Amniotic stem cell (primary cell): ENCODE measurements around the gene CCDC141.

ENCODE experiments used
- DNase-seq: peaks from one replicate; lab custom pipeline; 2025; lab: John Stamatoyannopoulos, UW

CCDC141 gene

DNA sequence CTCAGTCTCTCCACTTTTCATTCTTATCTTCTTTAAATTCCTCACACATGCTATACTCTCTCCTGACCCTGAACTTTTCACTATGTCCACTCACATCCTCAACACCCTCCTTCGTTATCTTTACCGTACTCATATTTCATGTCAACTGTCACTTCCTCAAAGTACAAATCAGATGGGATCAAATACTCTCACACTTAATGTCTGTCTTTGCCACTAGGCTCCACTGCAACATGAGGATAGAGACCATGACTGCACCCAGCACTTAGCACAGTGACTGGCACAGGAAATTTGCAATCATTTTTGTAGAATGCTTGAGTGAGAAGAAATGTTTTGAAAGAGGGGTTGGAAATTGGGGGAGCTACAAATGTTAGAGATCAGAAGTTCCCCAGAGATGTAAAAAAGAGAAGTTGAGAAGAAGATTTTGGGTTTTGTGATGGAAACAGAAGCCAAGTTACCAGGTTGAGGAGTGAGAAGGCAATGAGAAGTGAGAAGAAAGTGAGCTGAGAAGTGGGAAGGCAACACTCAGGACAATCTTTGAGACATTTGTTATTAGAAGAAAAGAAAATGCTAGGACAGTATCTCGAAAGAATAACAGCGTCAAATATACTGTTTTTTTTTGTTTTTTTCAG is 87.0 kb downstream of the CCDC141 start:
- DNase-seq = no peak

DNA sequence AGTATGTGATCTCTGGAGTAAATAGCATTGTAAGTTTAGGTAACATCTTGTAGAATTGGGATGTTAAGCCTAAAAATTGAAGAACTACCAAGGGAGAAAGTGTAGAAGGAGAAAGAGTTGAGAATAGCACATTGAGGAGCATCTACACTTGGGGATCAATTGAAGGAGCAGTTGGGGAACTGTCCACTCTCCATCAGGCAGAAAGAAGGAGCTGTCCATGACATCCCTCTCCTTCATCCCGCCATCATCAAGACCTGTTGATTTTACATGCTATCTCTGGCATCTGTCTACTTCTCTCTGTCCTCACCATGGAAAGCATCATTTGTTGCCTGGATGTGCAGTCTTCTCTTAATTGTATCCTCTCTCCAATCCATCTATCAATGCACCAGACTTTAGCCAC is 87.8 kb downstream of the CCDC141 start:
- DNase-seq = no peak

- no peak for DNase-seq
Measured at GRCh38 chr2:178954049-178954448, 95.9 kb downstream of the CCDC141 start.

DNA sequence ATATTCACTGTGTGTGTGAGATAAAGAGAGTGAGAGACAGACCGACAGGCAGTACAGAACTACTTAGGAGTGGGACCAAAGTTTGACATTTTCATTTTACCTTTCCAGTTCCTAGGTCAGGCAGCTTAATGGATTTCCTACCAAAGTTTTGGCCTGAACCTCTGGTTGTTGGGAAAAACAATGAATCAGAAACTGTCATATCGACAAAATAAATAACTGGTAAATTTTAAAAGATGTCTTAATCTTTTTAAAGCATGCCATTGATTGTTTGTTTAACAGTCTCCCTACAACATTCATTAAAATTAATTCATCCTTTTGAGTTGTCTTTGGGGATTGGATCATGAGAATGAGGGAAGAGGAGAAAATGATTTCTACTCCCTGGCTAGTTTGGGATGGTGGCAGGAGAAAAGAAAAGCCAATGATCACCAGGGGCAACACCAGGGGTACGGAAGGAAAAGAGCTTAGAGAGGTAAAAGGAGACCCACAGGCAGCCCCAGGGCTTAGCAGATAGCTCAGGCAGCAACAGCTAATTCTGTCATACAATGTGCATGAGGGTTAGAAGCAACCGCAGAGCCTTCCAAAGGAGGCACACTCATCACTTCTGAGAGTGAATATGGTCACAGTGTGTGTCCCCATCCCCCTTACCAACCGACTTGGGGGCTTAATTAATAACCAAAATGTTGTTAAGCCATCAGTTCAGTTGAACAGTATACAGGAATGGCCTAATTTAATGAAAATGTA is 98.5 kb downstream of the CCDC141 start:
- DNase-seq = no peak

GRCh38 chr2:178949584-178949983 is 100.4 kb downstream of the CCDC141 start:
- no peak for DNase-seq

DNA sequence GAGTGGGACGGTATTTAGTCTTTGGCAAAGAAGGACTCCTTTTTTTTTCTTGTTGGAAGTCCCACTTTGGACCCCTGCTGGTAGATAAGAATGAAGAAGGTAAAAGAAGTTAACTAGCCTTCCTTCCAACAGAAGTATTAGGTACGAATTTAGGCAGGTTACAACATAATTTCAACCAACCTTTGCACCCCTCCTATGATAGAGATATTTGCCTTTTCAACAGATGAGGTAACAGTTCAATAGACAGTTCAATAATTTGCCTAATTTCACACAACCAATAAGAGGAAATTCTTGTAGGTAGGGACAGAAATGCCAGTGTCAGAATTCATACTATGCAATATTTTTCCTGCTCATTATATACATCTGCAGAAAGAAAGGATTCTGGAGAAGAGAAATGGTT is 100.8 kb downstream of the CCDC141 start:
- DNase-seq = no peak

GRCh38 chr2:178947006-178947405 is 102.9 kb downstream of the CCDC141 start:
- no peak for DNase-seq

GRCh38 chr2:178946494-178946893 is 103.4 kb downstream of the CCDC141 start:
- no peak for DNase-seq

DNA sequence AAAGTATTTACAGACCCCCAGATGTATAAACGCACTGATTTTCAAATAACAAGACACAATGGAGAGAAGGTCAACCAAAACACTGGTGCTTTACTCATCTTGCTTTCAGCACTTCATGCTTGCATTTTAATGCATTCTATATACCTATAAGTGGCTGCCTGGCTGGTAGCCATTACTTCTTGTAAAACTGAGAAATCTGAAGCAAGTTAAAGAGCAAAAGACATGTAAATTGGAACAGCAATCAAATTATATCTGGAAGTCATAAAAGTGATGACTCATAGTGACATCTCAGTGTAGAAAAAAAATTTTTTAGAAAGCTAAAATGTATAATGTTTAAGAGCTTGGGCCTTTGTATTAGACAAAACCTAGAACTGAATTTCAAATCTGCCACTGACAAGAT is 106.2 kb downstream of the CCDC141 start:
- DNase-seq = no peak

- DNase-seq = no peak
Measured at GRCh38 chr2:178934571-178934970, 115.4 kb downstream of the CCDC141 start.

DNA sequence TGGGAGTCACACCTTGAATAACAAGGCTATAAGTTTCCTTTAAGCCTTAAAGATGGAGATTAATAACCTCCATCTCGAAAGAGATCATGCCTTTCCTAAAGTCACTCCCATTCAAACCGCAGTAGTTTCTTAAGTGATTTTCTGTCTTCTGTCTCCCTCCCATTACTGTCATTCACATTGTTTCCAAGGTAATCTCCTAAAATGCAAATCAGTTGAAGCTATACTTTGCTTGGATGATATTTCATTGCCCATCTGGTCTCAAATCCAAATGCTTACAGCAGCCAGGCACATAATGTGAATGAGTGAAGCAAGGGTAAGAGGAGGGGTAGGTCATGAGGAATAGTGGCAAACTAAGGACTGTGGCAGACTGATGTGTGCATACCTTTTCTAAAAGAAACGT is 116.4 kb downstream of the CCDC141 start:
- no peak for DNase-seq

DNA sequence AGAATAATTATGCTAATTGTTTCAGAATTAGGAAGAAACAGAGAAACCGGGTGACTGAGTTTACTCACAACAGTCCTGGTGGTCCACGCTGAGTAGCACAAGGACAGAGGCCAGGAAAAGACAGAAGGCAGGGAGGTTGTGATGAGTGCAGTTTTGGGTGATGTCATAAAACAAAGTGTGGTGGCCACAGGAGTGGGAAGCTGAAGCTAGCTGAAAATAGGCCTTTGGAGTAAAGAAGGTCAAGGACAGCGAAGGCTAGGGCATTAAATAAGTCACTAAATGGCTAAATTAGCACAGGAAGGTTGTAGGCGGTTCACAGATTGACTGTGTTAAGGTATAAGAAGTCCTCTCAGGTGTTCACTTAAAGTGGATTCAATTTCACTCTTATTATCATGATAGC is 121.9 kb downstream of the CCDC141 start:
- DNase-seq = no peak

DNA sequence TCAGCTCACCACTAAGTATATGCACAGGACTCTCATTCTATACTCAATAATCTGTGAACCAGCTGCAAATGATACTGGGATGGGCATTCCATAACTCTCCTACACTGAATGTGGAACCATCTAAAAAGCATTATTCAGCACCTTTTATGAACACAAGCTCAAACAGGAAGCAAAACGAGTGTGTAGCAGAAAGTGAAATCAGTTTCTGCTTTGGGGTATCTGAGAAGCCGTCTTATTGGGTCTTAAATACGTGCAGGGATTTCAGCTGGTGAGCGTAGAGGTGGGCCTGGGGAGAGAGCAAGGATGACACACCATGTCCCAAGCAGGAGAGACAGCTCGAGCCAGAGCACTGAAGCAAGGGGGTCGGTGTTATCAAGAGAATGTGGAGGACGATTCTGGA is 122.8 kb downstream of the CCDC141 start:
- no peak for DNase-seq

DNA sequence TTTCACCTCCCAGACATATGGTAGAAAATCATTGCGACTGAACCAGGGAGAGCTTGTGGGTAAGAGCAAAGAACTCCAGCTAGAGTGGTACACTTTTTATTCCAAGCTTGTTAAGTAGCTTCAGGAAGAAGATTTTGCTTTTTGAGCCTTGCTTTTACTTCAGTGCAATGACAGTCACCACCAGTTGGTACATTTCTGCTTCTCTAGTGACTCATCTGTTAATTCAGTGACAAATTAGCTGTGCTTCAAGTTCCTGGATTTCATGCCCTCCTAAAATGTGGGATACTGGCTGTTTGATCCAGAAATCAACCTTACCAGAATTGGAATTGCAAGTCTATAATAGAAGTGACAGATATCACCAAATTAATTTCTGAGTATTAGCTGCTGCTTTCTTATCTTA is 125.1 kb downstream of the CCDC141 start:
- no peak for DNase-seq

- no peak for DNase-seq
Measured at GRCh38 chr2:178923546-178923945, 126.4 kb downstream of the CCDC141 start.

- DNase-seq = no peak
Measured at GRCh38 chr2:178920916-178921513, 128.9 kb downstream of the CCDC141 start.

DNA sequence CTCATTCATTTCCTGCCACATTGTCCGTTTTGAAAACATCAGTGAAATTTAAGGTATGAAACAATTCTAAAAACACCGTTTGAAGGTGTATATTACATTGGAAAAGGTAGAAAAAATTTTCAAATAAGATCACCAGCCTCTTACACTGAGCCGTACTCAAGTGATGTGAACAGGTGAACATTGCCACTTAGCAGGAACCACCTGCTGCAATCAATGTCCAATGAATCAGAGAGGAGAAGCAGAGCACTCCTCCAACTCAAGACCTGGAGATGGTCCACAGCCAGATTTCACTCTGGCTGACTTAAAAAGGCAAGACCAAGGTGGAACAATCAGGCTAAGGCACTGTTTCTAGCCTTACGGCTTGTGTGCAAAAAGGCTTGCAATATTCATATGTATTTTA is 132.4 kb downstream of the CCDC141 start:
- DNase-seq = no peak

- DNase-seq = no peak
Measured at GRCh38 chr2:178915423-178916173, 134.3 kb downstream of the CCDC141 start.

- peak; percentile 85 for DNase-seq
Measured at GRCh38 chr2:178914259-178914849, 135.6 kb downstream of the CCDC141 start.

DNA sequence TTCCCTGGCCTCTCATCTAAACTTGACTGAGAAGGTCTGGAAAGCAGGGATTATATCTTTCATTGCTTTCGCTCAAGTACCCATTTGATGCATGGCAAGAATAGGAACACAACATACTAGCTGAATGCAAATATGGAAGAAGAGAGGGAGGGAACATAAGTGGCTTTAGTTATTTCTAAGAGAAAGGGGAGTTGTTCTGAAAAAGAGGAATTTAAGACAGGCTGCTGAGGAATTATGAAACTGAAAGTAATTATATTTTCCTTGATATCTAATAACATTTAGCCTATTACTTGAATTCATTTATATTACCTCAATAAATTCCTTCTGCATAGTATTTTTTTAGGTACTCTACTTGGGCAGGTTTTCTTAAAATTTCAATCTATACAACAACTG is 136.9 kb downstream of the CCDC141 start:
- DNase-seq = no peak

DNA sequence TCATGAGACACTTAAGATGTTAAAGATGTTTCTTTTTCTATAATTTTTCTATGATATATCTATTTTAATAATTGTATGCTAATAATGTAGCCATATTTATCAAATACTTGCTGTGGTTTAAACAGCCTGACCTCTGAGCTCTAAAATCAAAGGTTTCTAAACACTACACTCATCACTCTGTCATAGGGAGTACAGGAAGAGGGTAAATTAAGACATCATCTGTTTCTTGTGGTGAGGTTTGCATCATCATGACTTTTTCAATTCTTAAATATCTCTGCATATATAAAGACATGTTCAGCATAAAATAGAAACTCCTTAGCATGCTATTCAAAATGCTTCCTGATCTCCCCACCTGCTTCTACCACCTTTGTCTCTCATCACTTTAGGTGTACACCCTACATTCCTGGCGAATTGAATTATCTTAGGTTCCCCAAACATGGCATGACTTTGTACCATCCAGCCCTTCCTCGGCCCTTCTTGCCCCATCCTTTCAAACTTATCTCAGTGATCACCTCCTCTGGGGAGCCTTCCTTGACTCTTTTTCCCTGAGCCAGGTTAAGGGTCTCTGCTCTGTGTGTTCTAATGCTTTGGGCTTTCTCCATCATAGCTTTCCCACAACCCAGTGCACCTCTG is 137.4 kb downstream of the CCDC141 start:
- no peak for DNase-seq

DNA sequence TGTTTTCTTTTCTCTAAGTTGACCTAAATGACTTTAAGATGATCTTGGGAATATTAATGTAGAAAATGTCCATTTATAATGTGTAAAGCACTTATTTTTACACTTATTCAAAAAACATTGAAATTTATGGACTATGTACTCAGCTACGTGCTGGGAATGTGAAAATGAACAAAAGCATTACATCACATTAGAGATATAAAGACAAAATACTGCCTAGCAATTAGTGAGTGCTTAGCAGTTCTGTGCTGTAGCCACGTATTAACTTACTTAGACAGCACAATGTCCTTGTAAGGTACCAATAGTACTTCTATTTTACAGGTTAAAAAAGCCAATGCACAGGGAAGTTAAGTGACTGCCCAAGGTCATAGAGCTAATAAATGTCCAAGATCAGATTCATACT is 138.9 kb downstream of the CCDC141 start:
- no peak for DNase-seq
